Activated T-helper 1 cell treated with anti-CD3 and anti-CD28 coated beads, Interleukin-12 subunit alpha, Interleukin-12 subunit beta, Interleukin-2, Interleukin-4 antibody, amounts not matched to agents 30 ng/mL and 10 ng/mL and 1 ng/mL, durations not matched to agents 14 hours and 24 hours and 36 hours (primary cell): ENCODE data around the gene BCAM. TPM values are rescaled to one million over a fixed set of nuclear protein-coding genes. Genes with fewer than 3 reads are reported as not detected.

ENCODE experiments used
- DNase-seq: peaks from one replicate; pipeline ENCODE4 v3.0.0; 2021; ENCODE audit warnings: low spot score
- H3K27ac Mint-ChIP-seq: one replicate; pipeline ENCODE4 v1.8.0; 2021; ENCODE audit warnings: mild to moderate bottlenecking, mixed read lengths
- H3K27me3 Mint-ChIP-seq: one replicate; pipeline ENCODE4 v1.8.0; 2022; ENCODE audit warnings: mild to moderate bottlenecking, moderate library complexity, mixed read lengths; ENCODE audit not compliant: insufficient read depth
- H3K36me3 Mint-ChIP-seq: one replicate; pipeline ENCODE4 v1.8.0; 2021; ENCODE audit warnings: low read depth, mixed read lengths
- H3K4me1 Mint-ChIP-seq: one replicate; pipeline ENCODE4 v1.8.0; 2021; ENCODE audit warnings: low read depth, mixed read lengths
- H3K4me3 Mint-ChIP-seq: one replicate; pipeline ENCODE4 v1.8.0; 2021; ENCODE audit warnings: mild to moderate bottlenecking, moderate library complexity, mixed read lengths
- H3K9me3 Mint-ChIP-seq: one replicate; pipeline ENCODE4 v1.8.0; 2021; ENCODE audit warnings: mixed read lengths
- intact Hi-C: fragments of 100-400 bp; cut with micrococcal nuclease; formaldehyde crosslinking; loops from one replicate; pipeline ENCODE4 v1.15.1; 2024
- total RNA-seq: library from RNA; stranded (reverse); gene quantifications from 2 replicates; pipeline ENCODE4 v1.2.3, GENCODE V29; 2022

BCAM gene
- total RNA-seq, 1 donor from 2014 or later = not detected

GRCh38 chr19:44839276-44839675 is 30.4 kb downstream of the BCAM start:
- H3K4me1 Mint-ChIP-seq = no peaks in the 10 kb centered on the region
- H3K27me3 Mint-ChIP-seq = no peaks in the 10 kb centered on the region
- no peaks in the 10 kb centered on the region for H3K36me3 Mint-ChIP-seq
- intact Hi-C loops = no loop called here
- no peaks in the 10 kb centered on the region for H3K9me3 Mint-ChIP-seq
- no peak for DNase-seq
- H3K4me3 Mint-ChIP-seq = no peak overlapping the region
- no peak overlapping the region for H3K27ac Mint-ChIP-seq

- Mint-ChIP-seq H3K27me3 (peaks cover 6% of the 10 kb centered on the region), H3K9me3 (no peaks in the 10 kb centered on the region), H3K27ac (no peak overlapping the region), H3K36me3 (no peaks in the 10 kb centered on the region), H3K4me1 (peaks cover 11% of the 10 kb centered on the region), H3K4me3 (no peak overlapping the region)
- intact Hi-C loops = no loop called here
- no peak for DNase-seq
These were observed 31.9 kb downstream of the BCAM start for GRCh38 chr19:44840811-44841210.

GRCh38 chr19:44841231-44841630 is 32.3 kb downstream of the BCAM start:
- no peak for DNase-seq
- intact Hi-C loops = no loop called here
- Mint-ChIP-seq H3K27ac (no peak overlapping the region), H3K4me3 (no peak overlapping the region), H3K36me3 (no peaks in the 10 kb centered on the region), H3K4me1 (peaks cover 12% of the 10 kb centered on the region), H3K9me3 (no peaks in the 10 kb centered on the region), H3K27me3 (peaks cover 6% of the 10 kb centered on the region)

GRCh38 chr19:44845286-44845611 is 36.3 kb downstream of the BCAM start:
- intact Hi-C loops = loop anchor here (1.0 to 2.0 kb wide), 8 partner anchors 45 to 194 kb away; partner anchors contain the start of genes CLASRP and CLPTM1
- H3K4me1 Mint-ChIP-seq = peaks cover 21% of the 10 kb centered on the region
- no peaks in the 10 kb centered on the region for H3K9me3 Mint-ChIP-seq
- peak overlapping the region; percentile 55 for H3K27ac Mint-ChIP-seq
- no peak for DNase-seq
- H3K4me3 Mint-ChIP-seq = peak overlapping the region; percentile 83
- no peaks in the 10 kb centered on the region for H3K36me3 Mint-ChIP-seq
- H3K27me3 Mint-ChIP-seq = peaks cover 34% of the 10 kb centered on the region

- Mint-ChIP-seq H3K4me3 (peak within 1 kb of the TSS; percentile 83), H3K9me3 (no peaks in the 10 kb centered on the region), H3K27me3 (peaks cover 34% of the 10 kb centered on the region), H3K4me1 (peaks cover 21% of the 10 kb centered on the region), H3K36me3 (no peaks in the 10 kb centered on the region), H3K27ac (peak within 1 kb of the TSS; percentile 55)
- peak; percentile 73 for DNase-seq
- intact Hi-C loops = loop anchor here (1.0 to 2.0 kb wide), 10 partner anchors 44 to 193 kb away; partner anchors contain the start of genes CLASRP and CLPTM1
These were observed 36.9 kb downstream of the BCAM start, which contains the start of gene NECTIN2 for GRCh38 chr19:44845612-44846454. Gene NECTIN2, plus strand, starts transcription at chr19:44846297. Its CDS starts 229 bp downstream, at chr19:44846526.

- no peaks in the 10 kb centered on the region for H3K36me3 Mint-ChIP-seq
- intact Hi-C loops = loop anchor here (1.0 kb wide), 2 partner anchors 99 to 154 kb away; no protein-coding TSS in a partner anchor
- peaks cover 34% of the 10 kb centered on the region for H3K27me3 Mint-ChIP-seq
- H3K4me3 Mint-ChIP-seq = peak overlapping the region; percentile 68
- DNase-seq = no peak
- H3K27ac Mint-ChIP-seq = no peak overlapping the region
- peaks cover 21% of the 10 kb centered on the region for H3K4me1 Mint-ChIP-seq
- H3K9me3 Mint-ChIP-seq = no peaks in the 10 kb centered on the region
These were observed 37.7 kb downstream of the BCAM start for GRCh38 chr19:44846455-44847143.

GRCh38 chr19:44847144-44848035 is 38.5 kb downstream of the BCAM start:
- Mint-ChIP-seq H3K9me3 (no peaks in the 10 kb centered on the region), H3K36me3 (no peaks in the 10 kb centered on the region), H3K27me3 (peaks cover 37% of the 10 kb centered on the region), H3K27ac (peak overlapping the region; percentile 45), H3K4me3 (peak overlapping the region; percentile 68), H3K4me1 (peaks cover 21% of the 10 kb centered on the region)
- no peak for DNase-seq
- intact Hi-C loops = no loop called here

- Mint-ChIP-seq H3K4me1 (peaks cover 21% of the 10 kb centered on the region), H3K9me3 (no peaks in the 10 kb centered on the region), H3K27ac (no peak overlapping the region), H3K27me3 (peaks cover 40% of the 10 kb centered on the region), H3K36me3 (no peaks in the 10 kb centered on the region), H3K4me3 (peak overlapping the region; percentile 32)
- no peak for DNase-seq
- intact Hi-C loops = no loop called here
These were observed 39.3 kb downstream of the BCAM start for GRCh38 chr19:44848036-44848811.

- H3K36me3 Mint-ChIP-seq = no peaks in the 10 kb centered on the region
- peaks cover 21% of the 10 kb centered on the region for H3K4me1 Mint-ChIP-seq
- peaks cover 42% of the 10 kb centered on the region for H3K27me3 Mint-ChIP-seq
- H3K27ac Mint-ChIP-seq = no peak overlapping the region
- no peaks in the 10 kb centered on the region for H3K9me3 Mint-ChIP-seq
- peak overlapping the region; percentile 32 for H3K4me3 Mint-ChIP-seq
- intact Hi-C loops = no loop called here
- DNase-seq = no peak
These were observed 40.0 kb downstream of the BCAM start for GRCh38 chr19:44848812-44849447.

GRCh38 chr19:44850641-44851109 is 41.8 kb downstream of the BCAM start:
- Mint-ChIP-seq H3K4me1 (peaks cover 11% of the 10 kb centered on the region), H3K27me3 (peaks cover 36% of the 10 kb centered on the region), H3K27ac (no peak overlapping the region), H3K4me3 (no peak overlapping the region), H3K36me3 (no peaks in the 10 kb centered on the region), H3K9me3 (no peaks in the 10 kb centered on the region)
- intact Hi-C loops = no loop called here
- no peak for DNase-seq

- no peak overlapping the region for H3K27ac Mint-ChIP-seq
- peaks cover 37% of the 10 kb centered on the region for H3K27me3 Mint-ChIP-seq
- no peak for DNase-seq
- no peak overlapping the region for H3K4me3 Mint-ChIP-seq
- peaks cover 9% of the 10 kb centered on the region for H3K4me1 Mint-ChIP-seq
- no peaks in the 10 kb centered on the region for H3K9me3 Mint-ChIP-seq
- no peaks in the 10 kb centered on the region for H3K36me3 Mint-ChIP-seq
- intact Hi-C loops = no loop called here
These were observed 42.5 kb downstream of the BCAM start for GRCh38 chr19:44851427-44851826.
